ENCODE measurements around the gene SLAMF1.
"Not testable (repeated sequence)": the region's sequence is repeated elsewhere in the genome, so short reads cannot be mapped to it uniquely, and the experiment has no call there.

SLAMF1 gene

GRCh38 chr1:160646711-160647328, at the start of gene SLAMF1:
Gene SLAMF1 (minus strand): TSS chr1:160647044. CDS start chr1:160646945, 99 bp downstream.
- DNase-seq = peak; percentile 79

GRCh38 chr1:160692390-160692789, 45.5 kb upstream of the SLAMF1 start:
- DNase-seq = not testable (repeated sequence)

GRCh38 chr1:160685266-160685665, 38.4 kb upstream of the SLAMF1 start:
- DNase-seq = no peak

- DNase-seq = no peak
These were observed 36.4 kb upstream of the SLAMF1 start for GRCh38 chr1:160682983-160683865.

- no peak for DNase-seq
These were observed 35.0 kb upstream of the SLAMF1 start for GRCh38 chr1:160681891-160682140.

GRCh38 chr1:160681066-160681890, 34.4 kb upstream of the SLAMF1 start:
- peak; percentile 91 for DNase-seq

GRCh38 chr1:160680399-160680798, 33.6 kb upstream of the SLAMF1 start:
- no peak for DNase-seq

GRCh38 chr1:160679893-160680292, 33.0 kb upstream of the SLAMF1 start:
- no peak for DNase-seq

GRCh38 chr1:160676869-160677597, 30.2 kb upstream of the SLAMF1 start:
- no peak for DNase-seq

- peak; percentile 84 for DNase-seq
These were observed 29.0 kb upstream of the SLAMF1 start for GRCh38 chr1:160675641-160676410.

GRCh38 chr1:160674415-160674814, 27.6 kb upstream of the SLAMF1 start:
- DNase-seq = no peak

GRCh38 chr1:160672789-160673695, 26.2 kb upstream of the SLAMF1 start:
- DNase-seq = peak; percentile 54

- no peak for DNase-seq
These were observed 25.0 kb upstream of the SLAMF1 start for GRCh38 chr1:160671603-160672517.

- DNase-seq = no peak
These were observed 23.9 kb upstream of the SLAMF1 start for GRCh38 chr1:160670701-160671100.

GRCh38 chr1:160669802-160670201, 23.0 kb upstream of the SLAMF1 start:
- no peak for DNase-seq

GRCh38 chr1:160669276-160669675, 22.4 kb upstream of the SLAMF1 start:
- no peak for DNase-seq

- no peak for DNase-seq
These were observed 21.1 kb upstream of the SLAMF1 start for GRCh38 chr1:160667896-160668295.

GRCh38 chr1:160666079-160666442, 19.2 kb upstream of the SLAMF1 start:
- DNase-seq = no peak

GRCh38 chr1:160665330-160666078, 18.7 kb upstream of the SLAMF1 start:
- DNase-seq = no peak

All from stimulated activated CD4-positive, alpha-beta T cell treated with anti-CD3 and anti-CD28 coated beads, Interleukin-1b, Interleukin-23, amount 100 ng/mL, for 48 hours (primary cell).